ENCODE results near the gene CFAP74.

CFAP74 gene

GRCh38 chr1:2003541-2004131, at the start of gene CFAP74:
CFAP74 (minus strand) TSS chr1:2003786; CDS start chr1:1990956, 12,830 bp downstream.
- peak; percentile 76 for DNase-seq (ENCODE audit: low spot score)

GRCh38 chr1:2053217-2053616, 49.6 kb upstream of the CFAP74 start:
- no peak for DNase-seq (ENCODE audit: low spot score)

DNA sequence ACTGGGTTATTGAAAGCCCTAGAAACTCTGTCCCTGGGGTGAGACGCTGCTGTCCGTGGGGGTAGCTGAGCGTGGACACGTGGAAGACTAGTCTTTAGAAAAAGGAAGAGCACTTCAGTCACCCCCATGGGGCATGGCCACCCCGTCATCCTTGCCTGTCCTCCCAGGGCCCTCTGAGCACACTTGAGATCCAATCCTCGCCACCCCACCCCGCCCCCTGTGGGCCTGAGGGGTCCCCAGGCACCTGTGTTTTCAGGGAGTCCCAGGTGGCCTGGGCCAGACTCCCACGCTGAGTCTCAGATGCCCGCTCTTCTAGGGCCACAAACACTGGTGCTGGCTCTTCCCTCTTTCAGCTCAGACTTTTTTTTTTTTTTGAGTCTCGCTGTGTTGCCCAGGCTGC, 49.2 kb upstream of the CFAP74 start:
- no peak for DNase-seq (ENCODE audit: low spot score)

DNA sequence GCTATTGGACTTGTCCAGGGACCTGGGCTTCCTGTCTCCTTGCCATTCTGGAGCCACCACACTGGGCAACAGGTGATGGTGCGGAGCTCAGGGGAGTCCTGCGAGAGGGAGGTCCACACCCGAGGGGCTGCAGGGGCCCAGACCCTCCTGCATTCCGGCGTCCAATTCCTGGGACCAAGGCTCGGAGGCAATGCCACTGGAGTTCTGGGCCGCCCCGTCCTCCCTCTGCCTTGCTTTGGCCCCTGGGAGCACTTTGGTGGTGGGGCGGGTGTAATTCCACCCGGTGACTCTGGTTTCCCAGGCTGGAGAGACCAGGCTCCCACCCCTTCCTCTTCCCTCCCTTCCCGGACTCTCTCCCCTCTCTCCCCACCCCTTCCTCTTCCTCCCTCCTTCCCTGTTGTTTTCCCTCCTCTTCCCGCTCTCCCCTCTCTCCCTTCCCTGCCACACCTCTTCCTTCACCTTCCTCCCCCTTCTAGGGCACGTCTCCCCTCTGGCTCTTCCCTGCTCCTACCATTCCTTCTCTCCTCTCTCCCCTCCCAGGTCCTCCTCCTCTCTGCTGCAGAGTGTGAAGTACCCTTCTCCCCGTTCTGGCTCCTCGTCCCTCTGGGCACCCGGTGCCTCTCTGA, 48.6 kb upstream of the CFAP74 start:
- no peak for DNase-seq (ENCODE audit: low spot score)

GRCh38 chr1:2050793-2051682, 47.5 kb upstream of the CFAP74 start:
- DNase-seq (ENCODE audit: low spot score): no peak

GRCh38 chr1:2050461-2050792, 46.8 kb upstream of the CFAP74 start:
- DNase-seq (ENCODE audit: low spot score): no peak

DNA sequence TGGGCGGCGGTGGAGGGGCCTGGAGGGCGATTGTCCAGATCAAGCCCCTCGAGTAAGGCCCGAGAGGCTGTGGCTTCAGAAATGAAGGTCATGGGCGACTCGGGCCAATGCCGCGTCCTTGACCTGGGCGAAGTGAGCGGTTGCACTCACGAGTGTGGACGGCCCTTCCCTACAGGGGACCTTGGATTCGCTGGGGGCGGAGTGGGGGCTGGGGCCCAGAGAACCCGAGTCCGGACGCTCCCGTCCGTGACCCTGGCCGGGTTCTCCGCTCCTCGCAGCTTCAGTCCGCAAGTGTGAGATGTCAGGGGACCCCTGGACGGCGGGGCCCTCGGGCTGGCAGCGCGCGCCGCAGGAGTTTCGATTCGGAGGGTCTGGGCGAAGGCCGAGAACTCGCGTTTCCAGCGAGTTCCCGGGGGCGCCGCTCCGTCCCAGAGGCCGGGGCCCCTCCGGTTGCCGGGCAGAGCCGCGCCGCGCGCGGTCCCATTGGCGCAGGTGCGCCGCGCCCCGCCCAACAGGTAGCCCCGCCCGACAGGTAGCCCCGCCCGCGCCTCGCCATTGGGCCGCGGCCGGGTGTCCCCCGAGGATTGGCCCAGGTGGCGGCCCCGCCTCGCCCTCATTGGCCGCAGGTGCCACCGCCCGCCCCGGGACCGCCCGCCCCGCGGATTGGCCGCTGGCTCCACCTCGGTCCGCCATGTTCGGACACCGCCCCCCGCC, 46.3 kb upstream of the CFAP74 start, which contains the start of gene PRKCZ:
TSS of gene PRKCZ (plus strand) at position 694 of the 714 bp plus-strand sequence. CDS start 220 bp downstream, outside the sequence.
- no peak for DNase-seq (ENCODE audit: low spot score)

DNA sequence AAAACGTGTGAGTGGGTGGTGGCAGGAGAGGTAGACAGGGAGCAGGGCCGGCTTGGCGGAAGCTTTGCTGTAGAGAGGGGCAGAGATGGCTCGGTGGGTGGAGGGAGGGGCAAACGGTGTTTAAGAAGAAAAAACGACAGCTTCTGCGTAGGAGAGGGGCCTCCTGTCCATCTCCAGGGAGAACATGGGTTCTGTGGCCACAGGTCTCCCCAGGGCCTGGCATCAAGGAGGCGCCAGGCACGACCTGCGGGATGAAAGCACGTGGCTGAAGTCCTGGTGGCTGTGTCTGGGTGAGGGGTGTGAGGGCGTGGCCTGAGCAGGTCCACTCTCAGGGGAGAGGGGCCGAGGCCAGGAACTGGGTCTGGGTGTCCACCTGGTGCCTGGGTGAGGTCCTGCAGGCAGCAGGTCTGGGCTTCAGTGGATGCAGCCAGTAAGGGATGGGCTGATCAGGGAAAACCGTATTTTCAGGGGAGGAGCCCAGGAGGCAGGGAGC, 45.7 kb upstream of the CFAP74 start:
- no peak for DNase-seq (ENCODE audit: low spot score)

DNA sequence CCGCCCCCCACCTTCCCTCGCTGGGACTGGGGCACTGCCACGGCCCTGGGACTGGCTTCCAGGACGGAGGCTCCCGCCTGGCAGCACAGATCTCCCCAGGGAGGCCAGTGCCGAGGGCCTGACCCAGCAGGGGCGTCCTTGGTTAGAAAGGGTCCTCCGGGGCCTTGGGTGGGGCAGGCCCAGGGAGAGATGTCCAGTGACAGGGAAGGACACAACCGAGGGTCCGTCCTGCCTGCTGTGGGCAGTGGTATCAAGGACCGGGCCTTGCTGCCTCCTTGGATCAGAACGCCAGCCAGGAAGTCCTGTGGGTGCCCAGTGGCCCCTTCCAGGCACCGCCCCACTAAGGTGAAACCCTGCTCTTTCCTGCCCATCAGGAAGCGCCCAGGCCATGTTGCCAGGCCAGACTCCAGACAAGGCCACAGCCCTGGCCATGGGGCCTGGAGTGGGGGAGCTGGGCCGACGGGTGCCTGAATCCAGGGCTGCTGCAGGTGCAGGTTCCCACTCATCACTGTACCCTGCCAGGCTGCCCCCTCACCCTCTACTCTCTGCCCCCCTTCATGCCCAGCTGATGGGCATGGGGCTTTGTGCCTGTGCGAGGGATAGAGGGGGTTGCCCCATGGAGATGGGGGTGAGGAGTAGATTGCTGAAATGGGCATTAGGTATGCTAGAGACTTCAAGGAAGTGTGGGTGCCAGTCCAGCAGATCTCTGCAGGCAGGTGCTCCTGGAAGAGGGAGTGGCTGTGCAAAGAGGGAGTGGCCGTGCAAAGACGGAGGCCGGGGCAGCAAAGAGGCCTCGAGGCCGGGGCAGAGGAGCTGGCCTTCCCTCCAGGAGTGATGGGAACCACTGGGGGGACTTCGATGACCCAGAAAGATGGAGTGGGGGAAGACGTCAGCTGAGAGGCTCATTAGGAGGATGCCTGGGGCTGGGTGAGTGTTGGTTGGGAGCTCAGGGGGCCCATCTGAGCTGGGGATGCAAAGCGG, 44.5 kb upstream of the CFAP74 start:
- no peak for DNase-seq (ENCODE audit: low spot score)

GRCh38 chr1:2046953-2047748, 43.6 kb upstream of the CFAP74 start:
- DNase-seq (ENCODE audit: low spot score): no peak

DNA sequence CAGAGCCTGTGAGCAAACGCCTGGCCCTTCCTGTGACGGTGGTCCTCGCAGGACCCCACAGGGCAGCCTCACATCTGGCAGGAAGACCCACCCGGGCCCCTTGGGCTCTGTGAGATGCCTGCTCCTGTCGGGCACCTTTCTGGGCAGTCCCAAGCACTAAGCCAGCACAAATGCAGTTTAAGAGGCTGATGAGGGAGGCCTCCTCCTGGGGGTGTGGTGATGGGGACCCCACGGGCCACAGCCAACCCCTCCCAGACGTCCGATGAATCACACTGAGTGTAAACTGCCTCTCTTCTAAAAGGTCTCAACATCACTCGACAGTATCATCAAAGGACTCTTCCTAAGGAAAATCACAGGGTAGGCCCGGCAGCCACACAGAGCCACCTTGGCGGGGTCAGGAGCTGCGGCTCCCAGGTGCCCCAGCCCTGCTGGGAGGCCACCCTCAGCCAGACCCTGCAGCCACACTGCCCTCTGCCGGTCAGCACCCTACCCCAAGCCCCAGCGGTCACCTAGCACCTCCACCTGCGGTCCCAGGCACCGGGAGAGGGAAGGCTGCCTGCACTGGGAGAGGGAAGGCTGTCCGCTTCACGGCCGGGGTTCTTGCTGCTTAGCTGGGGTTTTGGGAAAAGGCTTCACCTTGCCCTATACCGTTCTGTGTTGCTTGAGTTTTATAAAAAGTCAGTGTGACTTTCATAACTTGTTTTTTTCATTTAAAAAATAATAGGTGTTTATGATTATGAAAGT, 42.8 kb upstream of the CFAP74 start:
- peak; percentile 45 for DNase-seq (ENCODE audit: low spot score)

DNA sequence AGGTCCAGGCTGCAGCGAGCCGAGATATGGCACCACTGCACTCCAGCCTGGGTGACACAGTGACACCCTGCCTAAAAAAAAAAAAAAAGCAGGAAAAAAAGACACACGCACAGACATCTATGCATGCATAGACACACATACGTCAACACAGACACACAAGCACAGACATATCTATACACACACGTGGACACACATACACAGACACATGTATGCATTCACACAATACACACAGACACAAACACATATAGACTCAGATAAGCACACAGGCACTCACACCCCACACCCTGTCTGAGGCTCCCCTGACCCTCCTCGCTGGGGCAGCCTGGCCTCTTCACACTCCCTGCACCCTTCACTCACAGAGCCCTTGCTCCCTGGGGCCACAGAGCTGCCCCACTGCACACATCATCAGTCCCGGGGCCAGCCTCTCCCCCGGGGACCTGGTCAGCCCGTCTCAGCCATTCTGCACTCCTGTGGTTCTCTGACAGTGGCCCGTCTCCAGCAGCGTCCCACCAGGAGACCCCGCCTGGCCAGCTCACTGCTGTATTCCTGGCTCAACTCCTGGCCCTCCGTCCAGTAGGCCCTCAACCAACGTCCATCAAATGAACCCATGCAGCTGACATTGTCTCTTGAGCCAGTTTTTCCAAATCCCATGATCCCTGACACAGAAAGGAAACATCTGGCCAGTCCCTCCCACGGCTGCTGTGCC, 42.0 kb upstream of the CFAP74 start:
- DNase-seq (ENCODE audit: low spot score): no peak

GRCh38 chr1:2044510-2045319, 41.1 kb upstream of the CFAP74 start:
- peak; percentile 94 for DNase-seq (ENCODE audit: low spot score)

- no peak for DNase-seq (ENCODE audit: low spot score)
Measured at GRCh38 chr1:2043886-2044285, 40.3 kb upstream of the CFAP74 start.

DNA sequence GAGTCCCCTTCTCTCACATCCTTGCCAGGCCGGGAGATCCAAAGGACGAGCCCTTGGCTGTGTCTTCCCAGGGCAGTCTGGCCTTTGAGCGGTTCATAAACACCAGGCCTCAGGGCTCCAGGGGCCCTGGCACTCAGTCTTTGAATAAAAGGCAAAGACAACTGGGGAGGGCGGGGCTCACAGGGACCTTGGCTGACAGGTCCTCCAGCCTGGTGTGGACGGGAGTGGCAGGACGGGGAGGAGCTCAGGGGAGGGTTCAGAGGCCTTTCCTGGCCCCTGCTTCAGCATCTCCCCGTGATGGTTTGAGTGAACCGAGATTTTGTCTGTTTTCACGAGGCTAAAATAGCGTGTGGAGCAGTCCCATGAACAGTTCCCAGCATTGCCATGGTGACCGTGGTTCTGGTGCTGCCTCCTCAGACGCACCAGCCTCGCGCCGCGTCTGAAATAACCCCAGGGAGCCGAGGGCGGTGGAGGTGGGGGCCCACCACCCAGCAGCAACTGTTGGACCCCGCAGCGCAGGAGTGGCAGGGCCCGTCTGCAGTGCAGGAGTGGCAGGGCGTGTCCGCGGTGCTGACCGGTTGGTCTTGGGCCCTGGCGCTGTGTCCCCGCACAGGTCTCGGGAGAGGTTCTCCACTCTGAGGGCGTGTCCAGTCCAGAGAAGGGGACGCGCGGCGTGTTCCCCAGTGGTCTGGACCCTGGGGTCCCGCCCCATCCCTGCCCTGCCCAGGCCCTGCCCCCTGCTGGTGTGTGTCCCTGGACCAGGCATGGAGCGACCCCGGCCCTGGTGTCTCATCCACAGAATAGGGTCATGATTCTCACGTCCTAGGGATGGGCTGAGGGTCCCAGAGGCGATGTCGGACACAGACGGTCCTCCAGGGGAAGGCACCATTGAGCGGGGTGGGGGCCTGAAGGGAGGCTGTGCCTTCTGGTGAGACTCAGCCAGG, 39.5 kb upstream of the CFAP74 start:
- no peak for DNase-seq (ENCODE audit: low spot score)

- no peak for DNase-seq (ENCODE audit: low spot score)
Measured at GRCh38 chr1:2041887-2042286, 38.3 kb upstream of the CFAP74 start.

GRCh38 chr1:2041305-2041704, 37.7 kb upstream of the CFAP74 start:
- DNase-seq (ENCODE audit: low spot score): no peak

Data from AG20443 (cell line).